SIG-M5 (cell line): ENCODE data around the gene JARID2.

Source experiments
- DNase-seq: peaks from one replicate; lab custom pipeline; 2025; lab: John Stamatoyannopoulos, UW

Gene JARID2

GRCh38 chr6:15470746-15471145 lies 224.9 kb downstream of the JARID2 start:
- DNase-seq = no peak

- no peak for DNase-seq
Observed at GRCh38 chr6:15472621-15473020, 226.8 kb downstream of the JARID2 start.

- no peak for DNase-seq
Observed at GRCh38 chr6:15473174-15473573, 227.3 kb downstream of the JARID2 start.

GRCh38 chr6:15473741-15474161 lies 227.9 kb downstream of the JARID2 start:
- no peak for DNase-seq

- no peak for DNase-seq
Observed at GRCh38 chr6:15474196-15474595, 228.3 kb downstream of the JARID2 start.

- DNase-seq = no peak
Observed at GRCh38 chr6:15475261-15475660, 229.4 kb downstream of the JARID2 start.

GRCh38 chr6:15475872-15476271 lies 230.0 kb downstream of the JARID2 start:
- DNase-seq = no peak

- DNase-seq = no peak
Observed at GRCh38 chr6:15476631-15477380, 230.9 kb downstream of the JARID2 start.

- DNase-seq = no peak
Observed at GRCh38 chr6:15477746-15478145, 231.9 kb downstream of the JARID2 start.

GRCh38 chr6:15479761-15480160 lies 233.9 kb downstream of the JARID2 start:
- DNase-seq = no peak

- no peak for DNase-seq
Observed at GRCh38 chr6:15480525-15480924, 234.7 kb downstream of the JARID2 start.

GRCh38 chr6:15481390-15482291 lies 235.8 kb downstream of the JARID2 start:
- no peak for DNase-seq

GRCh38 chr6:15483060-15483459 lies 237.2 kb downstream of the JARID2 start:
- DNase-seq = no peak

GRCh38 chr6:15484140-15484539 lies 238.3 kb downstream of the JARID2 start:
- DNase-seq = no peak

- no peak for DNase-seq
Observed at GRCh38 chr6:15484821-15485220, 239.0 kb downstream of the JARID2 start.

GRCh38 chr6:15485936-15486335 lies 240.1 kb downstream of the JARID2 start:
- DNase-seq = no peak

GRCh38 chr6:15487262-15487661 lies 241.4 kb downstream of the JARID2 start:
- no peak for DNase-seq

- no peak for DNase-seq
Observed at GRCh38 chr6:15489261-15489962, 243.5 kb downstream of the JARID2 start.

- no peak for DNase-seq
Observed at GRCh38 chr6:15490242-15491100, 244.6 kb downstream of the JARID2 start.

GRCh38 chr6:15491255-15491985 lies 245.6 kb downstream of the JARID2 start:
- DNase-seq = no peak

- DNase-seq = no peak
Observed at GRCh38 chr6:15491986-15492269, 246.1 kb downstream of the JARID2 start.
